HPDE6-E6E7 (cell line): ENCODE results near the gene PTPA.
A peak's percentile ranks its signal among the peaks of the same experiment; 100 is the strongest.
"Not testable (repeated sequence)": the region's sequence is repeated elsewhere in the genome, so short reads cannot be mapped to it uniquely, and the experiment has no call there.

Experiments used
- DNase-seq: peaks from one replicate; pipeline ENCODE4 v3.0.0; 2011; ENCODE audit warnings: missing footprints; ENCODE audit errors: extremely low spot score

PTPA gene

GRCh38 chr9:129176701-129177442 lies 65.7 kb downstream of the PTPA start:
- no peak for DNase-seq

- no peak for DNase-seq
Measured at GRCh38 chr9:129177443-129177790, 66.2 kb downstream of the PTPA start.

- DNase-seq, result peak; percentile 98
Measured at GRCh38 chr9:129177791-129178567, 66.8 kb downstream of the PTPA start, which contains the start of gene IER5L. IER5L (minus strand) TSS chr9:129178261; CDS start chr9:129178052, 209 bp downstream.

DNA sequence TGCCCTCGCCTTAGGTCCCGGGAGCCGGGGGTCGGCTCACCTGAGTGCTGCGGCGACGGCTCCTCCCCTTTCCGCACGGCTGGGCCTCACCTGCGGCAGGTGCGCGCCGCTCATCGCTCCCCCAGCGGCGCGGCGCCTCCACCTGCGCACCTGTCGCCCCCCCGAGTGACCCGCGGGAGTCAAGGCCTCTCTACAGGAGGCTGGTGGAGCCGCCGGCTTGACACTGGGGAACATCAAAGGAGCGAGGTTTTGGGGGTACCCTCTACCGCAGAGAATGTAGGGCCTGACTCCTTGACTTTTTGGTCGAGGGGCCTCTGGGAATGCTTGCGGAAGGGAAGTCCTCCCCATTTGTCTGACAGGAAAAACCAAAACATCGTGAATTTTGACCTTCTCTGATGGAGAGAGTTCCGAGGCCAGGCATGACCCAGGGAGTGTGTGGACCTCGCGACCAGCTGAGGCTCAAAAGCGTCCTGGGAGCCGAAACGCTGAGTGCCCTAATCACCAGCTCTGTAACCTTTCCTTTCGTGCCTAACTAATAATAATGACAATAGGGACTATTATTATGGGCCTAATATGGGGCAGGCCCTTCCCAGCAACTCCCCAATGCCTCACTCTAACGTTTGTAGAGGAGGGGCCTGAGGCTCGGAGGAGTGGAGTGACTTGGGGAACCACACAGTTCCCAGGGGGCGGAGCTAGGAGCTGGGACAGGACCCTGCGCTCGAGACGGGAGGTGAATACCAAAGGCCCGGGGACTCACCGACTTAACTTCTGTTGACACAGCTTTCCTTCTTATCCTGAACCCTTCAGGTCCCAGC lies 67.6 kb downstream of the PTPA start:
- no peak for DNase-seq

DNA sequence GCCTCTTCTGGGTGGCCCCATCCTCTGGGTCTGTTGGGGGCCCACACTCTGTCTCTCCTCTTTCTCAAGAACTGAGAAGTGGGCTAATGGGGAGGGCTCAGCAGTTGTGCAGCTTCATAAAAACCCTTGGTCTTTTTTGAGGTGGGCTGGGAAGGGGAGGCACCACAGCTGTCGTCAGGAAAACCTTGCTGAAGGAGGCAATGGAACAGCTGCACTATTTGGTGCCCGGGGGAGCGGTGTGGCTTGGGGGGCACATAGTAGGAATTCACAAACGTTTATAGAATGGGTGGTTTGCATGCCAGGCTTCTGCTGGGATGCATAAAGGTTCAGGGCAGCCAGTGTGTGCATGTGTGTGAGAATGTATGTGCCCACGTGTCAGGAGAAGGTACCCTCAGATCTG lies 70.0 kb downstream of the PTPA start:
- no peak for DNase-seq

GRCh38 chr9:129182122-129182521 lies 70.9 kb downstream of the PTPA start:
- DNase-seq, result no peak

GRCh38 chr9:129182625-129183494 lies 71.6 kb downstream of the PTPA start:
- DNase-seq, result no peak

DNA sequence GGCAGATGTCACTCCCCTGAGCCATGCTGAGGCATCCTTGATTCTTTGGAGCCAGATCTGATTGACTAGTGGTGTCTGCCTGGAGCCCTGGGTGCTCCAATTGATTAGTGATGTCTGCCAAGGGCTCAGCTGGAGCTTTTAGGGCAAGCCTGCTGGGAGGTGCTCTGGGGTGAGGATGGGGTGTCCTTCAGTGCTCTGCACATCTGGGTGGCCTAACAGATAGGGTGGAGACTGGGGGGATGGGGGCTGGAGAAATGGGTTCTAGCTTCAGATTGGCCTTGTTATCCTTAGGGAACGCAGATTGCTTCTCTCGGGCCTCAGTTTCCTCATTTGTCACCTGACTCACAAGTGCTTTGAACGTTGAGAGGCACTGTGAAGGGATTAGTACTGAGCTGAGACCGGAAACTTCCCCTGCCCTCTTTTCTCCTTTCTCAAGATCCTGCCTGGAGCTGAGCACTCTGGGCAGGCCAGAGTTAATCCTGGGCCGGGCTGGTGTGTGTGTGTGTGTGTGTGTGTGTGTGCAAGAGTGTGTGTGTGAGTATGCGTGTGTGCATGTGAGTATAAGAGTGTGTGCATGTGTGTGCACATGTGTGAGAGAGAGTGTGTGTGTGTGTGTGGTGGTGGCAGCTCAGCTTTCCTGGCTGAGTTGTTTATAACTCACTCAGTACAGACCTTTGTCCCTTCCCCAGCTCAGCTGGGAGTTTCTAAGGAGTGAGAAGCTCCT lies 72.4 kb downstream of the PTPA start:
- no peak for DNase-seq

GRCh38 chr9:129184219-129184524 lies 73.0 kb downstream of the PTPA start:
- no peak for DNase-seq

GRCh38 chr9:129184596-129185122 lies 73.4 kb downstream of the PTPA start:
- DNase-seq, result no peak

GRCh38 chr9:129185402-129185801 lies 74.2 kb downstream of the PTPA start:
- DNase-seq, result no peak

DNA sequence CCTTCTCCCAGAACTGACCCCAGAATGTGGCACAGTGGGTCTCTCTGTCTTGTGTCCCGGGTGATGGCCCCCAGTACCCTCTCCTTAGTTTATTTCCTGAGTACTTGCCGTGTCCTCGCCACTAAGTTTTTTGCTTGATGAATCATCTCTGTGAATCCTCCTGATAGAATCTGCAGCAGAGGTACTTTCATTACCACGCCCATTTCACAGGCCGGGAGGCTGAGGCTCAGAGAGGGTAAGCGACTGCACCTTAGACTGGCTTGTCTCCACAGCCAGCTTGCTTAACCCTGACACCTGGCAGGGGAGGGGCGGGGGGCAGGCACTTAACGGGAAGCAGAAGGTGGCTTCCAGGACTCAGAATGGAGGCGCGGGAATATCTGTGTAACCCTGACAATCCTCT lies 74.8 kb downstream of the PTPA start:
- DNase-seq, result no peak

DNA sequence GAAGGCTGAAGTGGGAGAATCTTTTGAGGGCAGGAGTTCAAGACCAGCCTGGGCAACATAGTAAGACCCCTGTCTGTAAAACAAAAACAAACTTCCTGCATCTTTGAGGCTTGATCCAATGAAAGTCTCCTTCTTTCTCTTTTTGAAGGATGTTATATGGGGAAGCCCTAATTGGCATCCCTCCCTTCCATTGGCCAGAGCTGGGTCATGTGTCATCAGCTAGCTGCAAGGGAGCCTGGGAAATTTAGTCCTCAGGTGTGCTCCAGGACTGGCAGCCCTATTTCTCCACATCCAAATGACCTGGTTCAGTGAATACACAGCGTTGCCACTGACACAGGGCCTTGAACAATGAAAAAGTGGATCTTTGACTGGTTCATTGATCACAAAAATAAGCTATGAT lies 75.8 kb downstream of the PTPA start:
- no peak for DNase-seq

- DNase-seq, result not testable (repeated sequence)
Measured at GRCh38 chr9:129189971-129190370, 78.8 kb downstream of the PTPA start.

- DNase-seq, result no peak
Measured at GRCh38 chr9:129191234-129191633, 80.0 kb downstream of the PTPA start.

DNA sequence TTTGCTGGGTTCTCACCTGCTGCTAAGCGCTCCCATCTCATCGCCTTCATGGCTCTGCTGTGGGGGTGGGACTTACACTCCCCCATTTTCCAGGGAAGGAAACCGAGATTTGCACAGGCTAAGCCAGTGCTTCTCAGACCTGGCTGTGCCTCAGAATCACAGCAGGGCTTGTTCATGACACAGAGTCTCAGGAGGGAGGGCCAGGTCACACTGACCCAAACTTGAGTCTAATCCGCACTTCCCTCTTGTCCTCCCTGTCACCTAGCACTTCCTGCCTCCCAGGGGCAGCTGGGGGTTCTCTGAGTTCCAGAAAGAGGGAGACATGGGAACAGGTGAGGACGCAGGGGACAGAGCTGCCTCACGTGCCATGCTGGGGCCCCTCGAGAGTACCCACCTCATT lies 82.4 kb downstream of the PTPA start:
- no peak for DNase-seq

DNA sequence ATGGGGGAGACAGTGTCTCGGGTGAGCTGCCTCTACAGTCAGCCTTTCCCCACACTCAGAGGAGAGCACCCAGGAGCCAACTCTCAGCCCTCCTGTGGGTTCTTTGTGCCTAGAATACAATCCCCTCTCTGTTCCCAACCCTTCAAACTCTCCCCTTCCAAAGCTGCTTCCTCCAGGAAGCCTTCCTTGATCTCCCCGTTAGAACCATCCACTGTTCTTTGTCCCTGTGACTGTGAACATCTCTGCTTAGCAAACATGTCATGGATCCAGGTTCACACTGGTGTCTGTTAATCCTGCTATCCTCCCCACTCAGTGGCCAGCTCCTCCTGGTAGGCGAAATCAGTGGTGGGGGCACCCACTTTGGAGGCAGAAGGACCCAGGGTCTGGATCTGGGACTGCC lies 83.0 kb downstream of the PTPA start:
- no peak for DNase-seq

- no peak for DNase-seq
Measured at GRCh38 chr9:129195606-129196005, 84.4 kb downstream of the PTPA start.

- DNase-seq, result not testable (repeated sequence)
Measured at GRCh38 chr9:129197045-129197444, 85.8 kb downstream of the PTPA start.

DNA sequence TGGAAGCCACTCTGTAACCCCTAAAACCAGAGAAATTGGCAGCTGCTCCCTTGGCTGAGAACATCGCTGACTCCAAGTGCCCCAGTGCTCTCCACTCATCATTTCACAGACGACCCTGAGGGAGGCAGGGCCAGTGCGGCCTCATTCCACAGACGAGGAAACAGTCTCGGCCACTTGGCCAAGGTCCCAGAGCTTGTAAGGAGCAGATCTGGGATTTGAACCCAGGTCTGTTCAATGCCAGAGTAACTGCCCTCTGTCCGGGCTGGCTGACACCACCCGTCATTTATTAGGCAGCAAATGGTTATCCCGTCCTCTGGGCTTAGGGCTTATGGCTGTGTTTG lies 86.7 kb downstream of the PTPA start:
- DNase-seq, result no peak
